GM18868 (cell line): ENCODE data around the gene ESPNL.

Experiments used
- ATAC-seq: cut with Tn5 transposase; IDR thresholded peaks from one replicate; pipeline ENCODE4 v1.9.1; 2021; ENCODE audit warnings: mild to moderate bottlenecking, moderate library complexity; ENCODE audit not compliant: unreplicated experiment

ESPNL gene

DNA sequence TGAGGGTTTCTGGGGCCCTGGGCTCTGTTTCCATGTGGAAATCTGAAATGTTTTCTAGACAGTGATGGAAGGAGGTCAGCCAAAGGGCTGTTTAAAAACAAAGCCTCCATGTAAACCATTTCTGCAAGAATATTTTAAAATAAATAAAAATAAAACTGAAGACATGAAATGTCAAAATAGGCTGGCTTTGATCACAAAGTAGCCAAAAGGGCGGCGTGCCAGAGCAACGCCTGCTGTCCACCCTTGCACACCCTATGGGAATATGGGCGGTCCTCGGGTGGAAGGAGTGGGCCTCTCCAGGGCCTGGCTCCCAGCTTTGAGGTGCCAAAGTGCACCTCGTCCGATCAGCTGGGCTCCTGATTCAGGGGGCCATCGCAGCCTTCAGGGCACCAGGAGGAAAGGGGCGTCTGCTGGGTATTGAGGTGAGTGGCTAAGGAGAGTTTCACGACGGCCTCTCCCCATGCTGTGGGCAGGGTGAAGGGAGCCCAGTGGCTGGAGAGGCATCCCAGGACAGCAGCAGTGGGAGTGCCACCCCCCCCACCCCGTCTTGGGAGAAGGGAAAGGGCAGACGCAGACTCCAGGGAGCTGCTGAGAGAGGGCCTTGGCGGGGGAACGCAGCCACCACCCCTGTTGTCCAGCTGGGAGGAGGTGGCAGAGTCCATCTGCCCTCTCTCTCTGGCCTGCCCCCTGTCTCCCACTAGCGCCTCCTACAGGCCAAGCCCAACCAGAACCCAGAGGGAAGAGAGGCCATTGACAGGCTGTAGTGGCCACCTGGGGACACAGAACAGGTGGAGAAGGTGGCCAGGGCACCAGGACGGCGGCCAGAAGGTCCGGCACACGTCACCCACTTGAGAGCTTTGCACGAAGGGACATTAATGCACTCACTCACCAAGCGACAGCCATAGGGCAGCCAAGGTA, 52.9 kb downstream of the ESPNL start:
- no peak for ATAC-seq

DNA sequence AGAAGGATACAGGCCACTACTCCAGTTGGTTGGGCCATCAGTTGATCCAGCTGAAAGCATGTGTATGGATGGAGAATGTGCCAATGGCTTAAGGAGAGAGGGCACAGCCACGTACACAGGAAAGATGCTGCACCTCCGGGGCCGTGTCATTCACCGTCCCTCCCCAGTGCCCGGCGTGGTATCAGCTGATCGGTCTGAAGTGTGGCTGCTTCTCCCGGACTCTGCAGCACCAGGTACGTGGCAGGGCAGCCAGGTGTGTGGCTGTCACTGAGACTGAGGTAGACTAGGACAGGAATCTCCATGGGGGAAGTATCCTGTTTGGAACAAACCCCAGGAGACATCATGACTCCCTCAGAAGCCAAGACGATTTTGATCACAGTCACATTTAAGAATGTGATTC, 54.4 kb downstream of the ESPNL start:
- ATAC-seq: no peak

DNA sequence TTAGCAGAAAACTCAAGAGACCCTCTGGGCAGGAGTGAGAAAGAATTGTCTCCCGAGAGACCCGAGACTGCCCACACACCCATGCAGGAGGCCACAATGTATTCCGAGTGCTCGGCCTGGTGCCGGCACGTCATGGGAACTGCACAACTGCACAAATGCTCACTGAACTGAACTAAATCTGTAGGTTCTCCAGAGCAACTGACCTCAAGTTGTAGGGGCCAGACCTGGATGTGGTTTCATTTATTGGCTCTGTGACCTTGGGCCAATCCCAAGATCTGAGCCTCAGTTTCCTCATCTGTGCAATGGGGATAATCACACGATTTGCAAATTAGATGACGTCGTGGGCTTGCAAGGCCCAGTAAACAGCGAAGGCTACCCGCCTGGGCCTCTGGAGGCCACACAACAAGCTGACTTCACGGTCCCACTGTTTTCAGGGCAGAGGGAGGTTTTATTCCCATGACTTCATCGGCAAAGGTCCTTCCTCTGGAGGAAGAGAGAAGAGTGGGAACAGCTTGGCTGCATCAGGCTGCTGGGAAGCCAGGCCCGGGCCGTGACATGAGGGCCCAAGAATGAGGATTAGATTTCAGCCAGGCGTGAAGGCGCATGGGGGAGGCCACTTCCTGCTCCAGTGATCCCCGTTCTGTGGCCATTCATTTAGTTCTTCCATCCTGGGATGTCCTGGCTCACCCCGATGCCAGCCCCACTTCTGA, 55.1 kb downstream of the ESPNL start:
- no peak for ATAC-seq

DNA sequence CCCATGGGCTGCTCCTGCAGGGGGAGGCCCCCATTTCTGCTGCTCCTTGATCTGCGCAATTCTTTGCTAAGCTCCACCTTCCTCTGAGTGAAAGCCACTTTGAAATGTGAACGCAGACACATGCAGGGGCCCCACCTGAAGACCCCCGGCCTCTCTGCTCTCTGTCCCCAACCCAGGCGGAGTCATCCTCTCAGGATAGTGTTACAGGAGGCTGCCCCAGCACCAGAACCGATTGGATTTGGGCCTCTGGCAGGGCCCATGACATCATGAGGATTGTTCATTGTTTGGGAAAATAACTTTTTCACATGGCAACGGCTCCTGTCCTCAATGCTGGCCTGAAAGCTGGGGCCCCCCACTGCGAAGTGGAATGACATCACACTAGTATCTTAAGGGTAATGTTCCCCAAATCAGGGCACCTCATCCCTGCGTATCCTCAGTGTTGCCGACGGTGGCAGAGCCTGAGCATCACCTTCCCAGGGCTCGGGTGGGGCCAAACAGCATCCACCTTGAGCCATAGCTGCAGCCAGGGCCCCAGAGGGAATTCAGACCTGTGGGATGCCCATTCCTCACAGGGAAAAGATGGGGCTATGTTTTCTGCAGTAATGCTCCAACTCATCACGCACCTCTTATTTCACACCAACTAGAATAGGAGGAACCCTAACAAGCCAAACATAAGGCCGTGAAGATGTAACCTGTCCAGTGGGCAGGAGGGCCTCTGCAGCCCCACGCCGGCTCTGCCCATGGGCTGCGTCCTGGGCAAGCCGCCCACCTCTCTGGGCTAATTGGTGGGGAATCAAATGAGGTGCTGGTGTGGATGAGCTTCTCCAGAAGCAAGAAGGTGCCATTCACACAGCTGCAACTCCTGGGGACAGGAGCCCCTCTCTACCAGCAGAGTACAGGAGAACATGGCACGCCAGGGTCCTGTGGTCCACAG, 55.9 kb downstream of the ESPNL start:
- no peak for ATAC-seq

DNA sequence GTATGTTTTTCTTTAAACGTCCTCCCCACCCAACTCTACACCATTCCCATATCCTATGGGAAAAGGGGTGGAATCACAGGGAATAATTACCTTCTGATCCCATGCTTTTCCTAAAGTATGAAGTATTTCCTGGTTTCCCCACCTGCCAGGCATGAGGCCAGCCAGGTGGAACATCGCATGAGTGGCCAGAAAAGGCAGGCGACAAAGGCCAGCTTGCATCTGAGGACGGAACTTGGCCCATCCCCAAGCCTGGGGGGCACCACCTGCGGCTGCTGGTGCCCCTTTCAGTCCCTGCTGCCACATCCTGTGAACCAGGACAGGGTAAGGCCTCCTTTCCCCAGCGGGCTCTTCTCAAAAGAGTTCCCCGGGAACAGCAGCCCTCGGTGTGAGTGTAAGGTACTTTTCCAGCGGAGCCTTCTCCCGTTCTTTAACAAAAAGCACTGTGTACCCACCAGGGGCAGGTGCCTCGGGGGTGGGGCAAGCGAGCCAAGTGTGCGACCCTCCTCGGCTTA, 57.4 kb downstream of the ESPNL start:
- ATAC-seq: no peak

DNA sequence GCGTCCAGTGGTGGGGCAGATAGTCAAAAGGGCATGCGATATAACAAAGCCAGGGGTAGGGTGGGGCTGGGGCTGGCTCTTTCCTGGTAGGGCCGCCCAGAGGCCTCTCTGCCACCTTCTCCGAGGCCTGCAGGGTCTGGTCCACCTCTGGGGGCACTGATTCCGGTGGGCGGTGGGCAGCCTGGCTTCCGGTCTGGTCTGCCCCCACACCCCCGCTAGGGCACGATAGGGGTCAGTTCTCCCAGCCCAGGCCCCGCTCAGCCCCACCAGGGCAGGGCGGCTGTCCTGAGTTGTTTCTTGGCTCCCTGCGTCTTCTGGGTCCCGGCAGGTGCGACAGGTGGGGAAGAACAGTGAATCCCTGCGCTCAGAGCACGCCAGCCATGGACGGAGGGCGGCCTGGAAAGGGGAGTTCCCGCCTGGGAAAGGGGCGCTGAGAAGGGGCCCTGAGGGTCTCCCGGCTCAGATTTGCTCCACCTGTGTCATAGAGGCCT, 57.9 kb downstream of the ESPNL start:
- ATAC-seq: no peak

DNA sequence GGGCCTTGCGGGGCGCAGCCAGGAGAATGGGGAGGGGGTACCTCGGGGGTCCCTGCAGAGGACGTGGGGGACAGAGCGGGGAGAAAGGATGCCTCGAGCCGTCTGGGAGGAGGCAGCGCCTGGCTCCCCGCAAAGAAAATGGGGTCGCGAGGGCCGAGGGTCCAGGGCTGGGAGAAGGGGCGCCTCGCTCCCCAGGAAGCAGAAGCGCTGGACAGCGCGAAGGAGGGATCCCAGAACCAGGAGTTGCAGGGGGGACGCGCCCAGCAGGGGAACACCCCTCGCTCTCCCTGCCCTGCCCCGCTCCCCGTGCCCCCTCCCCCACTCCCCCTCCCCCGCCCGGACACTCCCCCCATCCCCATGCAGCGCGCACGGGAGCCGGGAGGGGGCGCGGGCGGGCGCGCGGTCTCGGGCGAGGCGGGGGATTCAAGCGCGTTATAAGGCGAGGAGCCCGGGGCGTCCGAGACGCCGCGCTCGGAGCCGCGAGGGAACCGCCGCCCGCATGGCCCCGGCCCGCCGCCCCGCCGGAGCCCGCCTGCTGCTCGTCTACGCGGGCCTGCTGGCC, 58.5 kb downstream of the ESPNL start, which contains the start of gene ERFE:
Gene ERFE, plus strand, starts transcription at position 462 of the 562 bp plus-strand sequence. Its CDS starts 38 bp downstream, at position 500.
- no peak for ATAC-seq

DNA sequence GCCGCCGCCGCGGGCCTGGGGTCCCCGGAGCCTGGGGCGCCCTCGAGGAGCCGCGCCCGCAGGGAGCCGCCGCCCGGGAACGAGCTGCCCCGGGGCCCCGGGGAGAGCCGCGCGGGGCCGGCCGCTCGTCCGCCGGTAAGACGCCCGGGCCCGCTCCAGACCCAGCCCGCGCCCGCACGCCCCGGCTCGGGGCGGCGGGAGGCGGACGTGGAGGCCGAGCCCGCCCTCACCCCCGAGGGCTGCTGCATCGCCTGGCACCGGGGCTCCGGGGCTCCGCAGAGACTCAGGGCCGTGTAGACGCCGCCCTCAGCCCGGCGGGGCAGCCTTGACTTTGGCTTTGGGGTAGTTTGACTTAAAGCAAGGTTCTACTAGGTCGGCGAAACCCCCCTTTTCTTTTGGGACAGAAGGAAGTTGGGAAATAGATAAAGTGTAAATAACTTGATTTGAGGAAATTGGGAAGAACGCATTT, 59.0 kb downstream of the ESPNL start:
- no peak for ATAC-seq

DNA sequence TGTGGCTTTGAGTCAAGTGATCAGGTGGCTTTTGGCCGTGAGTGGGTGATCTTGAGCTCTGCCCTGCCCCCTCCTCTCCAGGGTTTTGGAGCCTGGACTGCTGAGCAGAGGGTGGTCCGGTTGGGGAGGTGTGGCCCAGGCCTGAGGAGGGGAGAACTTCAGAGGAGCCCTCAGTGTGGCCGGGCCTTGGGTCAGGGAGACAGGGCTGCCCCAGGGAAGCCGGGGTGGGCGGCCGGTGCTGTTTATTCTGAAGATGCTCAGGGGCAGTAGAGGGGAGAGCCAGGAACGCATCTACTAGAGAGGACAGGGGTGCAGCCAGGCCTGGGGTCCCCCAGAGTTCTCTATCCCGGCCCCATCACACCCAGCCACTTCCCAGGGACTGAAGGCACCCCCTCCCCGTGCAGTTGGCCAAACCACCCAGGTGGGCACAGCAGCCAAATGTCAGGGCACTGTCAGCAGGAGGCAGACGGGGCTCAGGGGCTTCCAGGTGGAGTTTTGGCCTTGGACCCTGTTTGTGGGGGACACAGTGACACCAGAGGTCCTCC, 59.6 kb downstream of the ESPNL start:
- no peak for ATAC-seq

DNA sequence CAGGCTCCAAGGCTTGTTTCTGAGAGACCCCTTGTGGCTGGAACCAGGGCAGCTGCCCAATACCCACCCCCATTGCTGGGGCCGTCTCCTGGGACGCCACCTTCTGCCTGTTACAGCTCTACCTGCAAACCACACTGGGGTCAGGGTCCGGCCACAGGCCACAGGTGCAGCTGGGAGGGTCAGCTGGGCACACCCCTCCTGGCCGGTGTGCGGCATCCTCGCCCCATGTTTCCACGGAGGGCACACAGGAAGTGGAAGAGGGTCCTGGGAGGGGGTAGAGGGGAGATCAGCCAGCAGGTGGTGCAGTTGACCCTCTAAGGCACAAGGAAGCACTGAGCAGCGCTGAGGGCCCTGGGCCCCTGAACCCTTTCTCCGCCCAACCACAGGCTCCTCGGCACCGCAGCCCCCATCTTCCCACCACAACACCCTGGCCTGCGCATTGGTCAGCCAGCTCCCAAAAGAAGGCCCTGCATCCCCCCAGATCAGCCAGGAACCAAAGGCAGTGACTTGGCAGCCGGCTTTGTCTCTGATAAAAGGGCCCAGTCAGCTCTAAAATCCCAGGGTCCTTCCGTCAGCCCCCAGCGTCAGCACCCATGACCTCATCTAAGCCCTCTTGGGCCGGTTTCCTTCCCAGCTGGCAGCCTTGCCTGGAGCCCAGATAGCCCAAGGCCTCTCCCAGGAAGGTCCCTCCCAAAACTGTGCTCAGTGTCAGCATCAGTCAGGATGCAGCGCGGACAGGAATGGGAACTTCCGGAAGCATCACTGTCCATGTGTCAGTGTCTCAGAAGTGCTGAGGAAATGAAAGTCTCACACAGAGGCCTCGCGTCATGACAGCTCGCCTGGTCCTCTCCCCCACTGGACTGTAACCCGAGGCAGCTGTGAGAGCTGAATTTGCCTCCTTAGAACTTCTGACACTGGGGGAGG, 60.3 kb downstream of the ESPNL start:
- no peak for ATAC-seq

DNA sequence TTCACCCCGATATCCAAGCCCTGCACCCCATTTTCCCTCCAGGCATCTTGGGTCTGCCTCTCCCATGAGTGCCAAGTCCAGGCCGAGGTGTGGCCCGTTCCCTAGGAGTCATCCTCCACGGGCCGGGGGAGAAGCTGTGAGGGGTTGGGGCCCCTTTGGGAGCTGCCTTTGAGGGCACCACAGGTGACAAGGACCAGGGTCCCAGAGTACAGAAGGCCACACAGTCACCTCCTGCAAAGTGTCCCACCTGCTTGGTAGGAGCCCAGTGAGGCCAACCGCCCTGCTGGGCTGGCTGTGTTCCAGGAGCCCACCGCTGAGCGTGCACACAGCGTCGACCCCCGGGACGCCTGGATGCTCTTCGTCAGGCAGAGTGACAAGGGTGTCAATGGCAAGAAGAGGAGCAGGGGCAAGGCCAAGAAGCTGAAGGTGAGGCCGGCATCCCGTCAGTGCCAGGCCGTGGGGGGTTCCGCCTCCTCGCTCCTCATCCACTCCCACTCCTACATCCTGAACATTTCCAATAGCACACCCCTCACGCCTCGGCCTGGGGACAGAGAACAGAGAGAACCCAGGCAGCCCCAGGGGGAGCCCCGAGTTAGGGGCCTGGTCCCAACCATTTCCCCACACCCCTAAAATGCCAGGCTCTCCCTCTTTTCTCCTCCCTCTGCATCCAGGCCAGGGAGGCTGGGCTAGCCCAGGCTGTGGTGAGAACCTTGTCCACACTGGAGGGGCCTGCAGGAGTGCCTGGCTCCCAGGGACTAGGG, 61.3 kb downstream of the ESPNL start:
- ATAC-seq: no peak

DNA sequence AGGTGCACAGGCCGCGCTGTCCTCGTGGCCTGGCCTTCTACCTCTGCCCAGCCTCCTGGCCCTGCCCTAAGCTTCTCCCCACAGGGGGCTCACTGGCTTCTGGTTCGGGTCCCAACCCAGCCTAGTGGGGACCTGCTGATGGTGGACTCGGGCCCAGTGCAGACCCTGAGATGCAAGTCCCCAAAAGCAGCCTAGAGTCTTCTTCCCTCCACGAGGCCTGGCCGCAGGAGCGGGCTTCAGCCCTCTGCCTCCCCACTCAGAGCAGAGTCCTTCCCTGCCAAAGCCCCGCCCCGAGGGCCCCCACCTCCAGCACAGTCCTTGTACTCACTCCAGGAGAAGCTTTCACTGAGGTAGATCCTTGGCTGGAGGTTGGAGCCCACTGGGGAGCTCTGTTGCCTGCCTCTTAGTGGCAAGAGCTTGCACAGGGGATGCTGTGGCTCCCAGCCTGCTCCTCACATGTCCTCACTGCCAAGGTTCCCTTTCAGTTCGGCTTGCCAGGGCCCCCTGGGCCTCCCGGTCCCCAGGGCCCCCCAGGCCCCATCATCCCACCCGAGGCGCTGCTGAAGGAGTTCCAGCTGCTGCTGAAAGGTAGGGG, 62.2 kb downstream of the ESPNL start:
- no peak for ATAC-seq

DNA sequence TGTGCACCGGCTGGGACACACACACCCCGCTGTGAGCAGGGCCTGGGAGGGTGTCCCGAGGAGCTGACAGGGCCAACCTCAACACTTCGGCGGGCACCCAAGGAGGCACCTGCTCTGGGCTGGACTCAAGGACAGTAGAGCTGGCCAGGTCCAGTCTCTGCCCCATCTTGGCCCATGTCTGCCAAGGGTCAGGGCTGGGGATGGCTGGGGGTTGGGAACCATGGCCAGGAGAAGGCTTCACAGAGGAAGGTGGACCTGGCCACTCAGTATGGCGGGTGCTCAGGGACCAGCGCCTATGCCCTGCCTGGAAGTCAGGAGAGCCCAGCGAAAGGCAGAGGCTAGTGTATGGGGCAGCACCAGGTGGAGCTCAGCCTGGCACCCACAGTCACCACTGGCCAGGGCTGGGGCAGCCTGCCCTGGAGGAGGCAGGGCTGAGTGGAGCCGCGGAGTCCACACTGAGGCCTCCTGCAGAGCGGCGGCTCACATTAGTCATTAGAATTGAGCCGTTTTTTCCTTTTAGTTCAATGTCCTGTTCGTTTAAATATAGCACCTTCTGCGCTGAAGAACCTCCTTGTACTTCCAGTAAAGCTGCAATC, 62.8 kb downstream of the ESPNL start:
- no peak for ATAC-seq

DNA sequence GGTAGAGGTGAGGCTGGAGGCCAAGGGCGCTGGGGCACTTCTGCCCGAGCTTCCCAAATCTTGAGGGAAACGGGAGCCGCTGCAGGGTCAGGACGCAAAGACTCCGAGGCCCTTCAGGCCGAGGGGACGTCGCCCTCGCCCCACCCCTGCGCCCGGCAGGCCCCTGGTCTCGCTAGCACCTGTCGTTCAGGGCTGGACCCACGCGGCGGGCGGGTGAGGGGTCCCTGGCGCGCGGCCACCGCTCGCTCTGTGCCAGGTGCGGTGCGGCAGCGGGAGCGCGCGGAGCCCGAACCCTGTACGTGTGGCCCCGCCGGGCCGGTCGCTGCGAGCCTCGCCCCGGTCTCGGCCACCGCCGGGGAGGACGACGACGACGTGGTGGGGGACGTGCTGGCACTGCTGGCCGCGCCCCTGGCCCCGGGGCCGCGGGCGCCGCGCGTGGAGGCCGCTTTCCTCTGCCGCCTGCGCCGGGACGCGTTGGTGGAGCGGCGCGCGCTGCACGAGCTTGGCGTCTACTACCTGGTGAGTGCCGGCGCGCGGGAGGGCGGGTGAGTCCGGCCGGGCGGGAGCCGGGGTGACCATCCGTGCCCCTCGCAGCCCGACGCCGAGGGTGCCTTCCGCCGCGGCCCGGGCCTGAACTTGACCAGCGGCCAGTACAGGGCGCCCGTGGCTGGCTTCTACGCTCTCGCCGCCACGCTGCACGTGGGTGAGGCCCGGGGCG, 63.5 kb downstream of the ESPNL start:
- ATAC-seq: no peak

DNA sequence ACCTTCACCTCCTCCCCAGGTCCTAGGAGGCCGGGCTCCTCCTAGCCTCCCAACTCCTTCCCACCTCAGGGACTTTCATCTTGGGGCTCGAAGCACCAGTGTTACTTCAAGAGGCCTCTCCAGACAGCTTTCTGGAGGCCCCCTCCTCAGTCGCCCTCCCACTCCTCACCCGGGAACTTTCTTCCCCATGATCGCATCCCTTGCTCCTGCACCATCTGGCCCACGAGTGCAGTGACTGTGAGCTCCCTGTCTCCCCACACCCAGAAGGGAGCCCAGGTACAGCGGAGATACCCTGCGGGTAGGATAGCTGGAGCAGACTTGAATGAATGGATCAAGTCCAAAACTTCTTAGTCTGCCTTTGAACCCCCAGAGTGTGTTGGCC, 64.8 kb downstream of the ESPNL start:
- ATAC-seq: no peak

DNA sequence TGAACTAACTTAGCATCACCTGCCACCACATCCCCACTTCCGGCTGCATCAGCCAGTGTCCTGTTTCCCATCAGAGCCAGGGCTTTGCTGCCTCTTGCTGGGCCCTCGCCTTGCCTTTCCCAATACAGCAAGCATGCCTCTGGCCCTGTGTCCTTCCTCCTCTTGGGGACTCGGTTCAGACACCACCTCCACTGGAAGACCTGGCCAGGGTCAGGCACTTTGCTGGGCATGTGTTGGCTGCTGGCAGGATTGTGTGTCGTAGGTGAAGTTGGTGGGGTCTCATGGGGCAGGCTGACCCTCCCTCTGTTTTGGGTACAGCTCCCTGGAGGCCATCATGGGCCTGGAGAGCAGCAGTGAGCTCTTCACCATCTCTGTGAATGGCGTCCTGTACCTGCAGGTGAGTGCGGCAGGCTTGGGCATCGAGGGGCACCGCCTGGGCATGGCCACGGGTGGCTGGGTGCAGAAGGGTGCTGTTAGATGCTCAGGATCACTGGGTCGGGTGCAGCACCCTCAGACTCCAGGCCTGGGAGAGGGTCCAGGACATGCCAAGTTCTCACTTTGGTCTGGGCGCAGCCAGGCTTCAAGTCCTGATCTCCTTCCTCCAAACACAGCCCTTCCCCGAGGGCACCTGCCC, 65.3 kb downstream of the ESPNL start:
- ATAC-seq: no peak
